HG02840 (cell line): ENCODE results near the gene DOC2B.

Experiments used
- ATAC-seq: cut with Tn5 transposase; IDR thresholded peaks from one replicate; pipeline ENCODE4 v1.9.1; 2021; ENCODE audit warnings: mild to moderate bottlenecking, moderate library complexity, moderate number of reproducible peaks; ENCODE audit not compliant: unreplicated experiment, low FRiP score

Gene DOC2B

GRCh38 chr17:164303-165235 lies 16.9 kb downstream of the DOC2B start:
- no peak for ATAC-seq

GRCh38 chr17:163514-164098 lies 17.8 kb downstream of the DOC2B start:
- ATAC-seq, result no peak

GRCh38 chr17:162689-163088 lies 18.8 kb downstream of the DOC2B start:
- no peak for ATAC-seq

- no peak for ATAC-seq
Observed at GRCh38 chr17:161481-161880, 20.0 kb downstream of the DOC2B start.

GRCh38 chr17:160336-160735 lies 21.1 kb downstream of the DOC2B start:
- ATAC-seq, result no peak

- ATAC-seq, result no peak
Observed at GRCh38 chr17:159609-160008, 21.8 kb downstream of the DOC2B start.

- ATAC-seq, result no peak
Observed at GRCh38 chr17:158379-158778, 23.1 kb downstream of the DOC2B start.

GRCh38 chr17:157901-158300 lies 23.5 kb downstream of the DOC2B start:
- no peak for ATAC-seq

- ATAC-seq, result no peak
Observed at GRCh38 chr17:156946-157345, 24.5 kb downstream of the DOC2B start.

GRCh38 chr17:156094-156621 lies 25.3 kb downstream of the DOC2B start:
- ATAC-seq, result no peak

GRCh38 chr17:155576-155975 lies 25.9 kb downstream of the DOC2B start:
- ATAC-seq, result no peak

GRCh38 chr17:153851-154250 lies 27.6 kb downstream of the DOC2B start:
- ATAC-seq, result no peak

- ATAC-seq, result no peak
Observed at GRCh38 chr17:152860-153420, 28.5 kb downstream of the DOC2B start.

- no peak for ATAC-seq
Observed at GRCh38 chr17:151886-152859, 29.3 kb downstream of the DOC2B start.

- ATAC-seq, result no peak
Observed at GRCh38 chr17:151004-151403, 30.4 kb downstream of the DOC2B start.

- ATAC-seq, result no peak
Observed at GRCh38 chr17:149897-150584, 31.4 kb downstream of the DOC2B start.

- ATAC-seq, result no peak
Observed at GRCh38 chr17:149231-149630, 32.2 kb downstream of the DOC2B start.

- no peak for ATAC-seq
Observed at GRCh38 chr17:148757-149156, 32.7 kb downstream of the DOC2B start.
